Activated naive CD4-positive, alpha-beta T cell treated with Interleukin-2 at 50 U/mL for 16 hours (primary cell): ENCODE data around the gene TH.
A peak's percentile ranks its signal among the peaks of the same experiment; 100 is the strongest.
"Not testable (repeated sequence)": the region's sequence is repeated elsewhere in the genome, so short reads cannot be mapped to it uniquely, and the experiment has no call there.

ENCODE experiments used
- DNase-seq: peaks from one replicate; pipeline ENCODE4 v3.0.0-alpha.2; 2020

TH gene

GRCh38 chr11:2194877-2195755 lies 23.5 kb upstream of the TH start:
- peak; percentile 58 for DNase-seq

GRCh38 chr11:2193888-2194595 lies 22.4 kb upstream of the TH start:
- not testable (repeated sequence) for DNase-seq

- no peak for DNase-seq
Observed at GRCh38 chr11:2193099-2193887, 21.7 kb upstream of the TH start.

GRCh38 chr11:2192435-2192834 lies 20.8 kb upstream of the TH start:
- DNase-seq = no peak

- DNase-seq = no peak
Observed at GRCh38 chr11:2191883-2192282, 20.3 kb upstream of the TH start.

GRCh38 chr11:2190657-2191471 lies 19.2 kb upstream of the TH start:
- no peak for DNase-seq

- DNase-seq = no peak
Observed at GRCh38 chr11:2189938-2190656, 18.5 kb upstream of the TH start.

- no peak for DNase-seq
Observed at GRCh38 chr11:2188745-2189144, 17.1 kb upstream of the TH start.

- DNase-seq = no peak
Observed at GRCh38 chr11:2187280-2187707, 15.7 kb upstream of the TH start.

- peak; percentile 42 for DNase-seq
Observed at GRCh38 chr11:2186669-2187279, 15.2 kb upstream of the TH start.

- no peak for DNase-seq
Observed at GRCh38 chr11:2185324-2186085, 13.9 kb upstream of the TH start.

- DNase-seq = no peak
Observed at GRCh38 chr11:2182692-2183474, 11.3 kb upstream of the TH start.

- no peak for DNase-seq
Observed at GRCh38 chr11:2182075-2182474, 10.5 kb upstream of the TH start.

GRCh38 chr11:2180789-2181370 lies 9.3 kb upstream of the TH start:
- no peak for DNase-seq

GRCh38 chr11:2180347-2180746 lies 8.7 kb upstream of the TH start:
- no peak for DNase-seq

GRCh38 chr11:2179516-2179915 lies 7.9 kb upstream of the TH start:
- DNase-seq = no peak

- DNase-seq = no peak
Observed at GRCh38 chr11:2178906-2179494, 7.4 kb upstream of the TH start.

- DNase-seq = not testable (repeated sequence)
Observed at GRCh38 chr11:2178055-2178773, 6.6 kb upstream of the TH start.
